ENCODE measurements around the gene LPAR1.
"Not testable (repeated sequence)": the region's sequence is repeated elsewhere in the genome, so short reads cannot be mapped to it uniquely, and the experiment has no call there.

The LPAR1 gene

DNA sequence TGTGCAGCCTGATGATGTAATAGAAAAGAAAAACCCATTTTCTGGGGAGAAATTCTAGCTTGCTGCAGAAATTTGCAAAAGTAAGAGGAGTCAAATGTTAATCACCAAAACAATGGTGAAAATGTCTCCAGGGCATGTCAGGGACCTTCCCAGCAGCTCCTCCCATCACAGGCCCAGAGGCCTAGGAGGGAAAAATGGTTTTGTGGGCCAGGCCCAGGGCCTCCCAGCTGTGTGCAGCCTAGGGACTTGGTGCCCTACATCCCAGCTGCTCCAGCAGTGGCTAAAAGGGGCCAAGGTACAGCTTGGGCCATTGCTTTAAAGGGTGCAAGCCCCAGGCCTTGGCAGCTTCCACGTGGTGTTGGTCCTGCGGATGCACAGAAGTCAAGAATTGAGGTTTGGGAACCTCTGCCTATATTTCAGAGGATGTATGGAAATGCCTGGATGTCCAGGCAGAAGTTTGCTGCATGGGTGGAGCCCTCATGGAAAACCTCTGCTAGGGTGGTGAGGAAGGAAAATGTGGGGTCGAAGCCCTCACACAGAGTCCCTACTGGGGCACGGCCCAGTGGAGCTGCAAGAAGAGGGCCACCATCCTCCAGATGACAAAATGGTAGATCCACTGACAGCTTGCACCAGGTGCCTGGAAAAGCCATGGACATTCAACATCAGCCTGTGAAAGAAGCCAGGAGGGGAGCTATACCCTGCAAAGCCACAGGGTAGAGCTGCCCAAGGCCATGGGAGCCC lies 176.7 kb downstream of the LPAR1 start:
- DNase-seq, result not testable (repeated sequence)

DNA sequence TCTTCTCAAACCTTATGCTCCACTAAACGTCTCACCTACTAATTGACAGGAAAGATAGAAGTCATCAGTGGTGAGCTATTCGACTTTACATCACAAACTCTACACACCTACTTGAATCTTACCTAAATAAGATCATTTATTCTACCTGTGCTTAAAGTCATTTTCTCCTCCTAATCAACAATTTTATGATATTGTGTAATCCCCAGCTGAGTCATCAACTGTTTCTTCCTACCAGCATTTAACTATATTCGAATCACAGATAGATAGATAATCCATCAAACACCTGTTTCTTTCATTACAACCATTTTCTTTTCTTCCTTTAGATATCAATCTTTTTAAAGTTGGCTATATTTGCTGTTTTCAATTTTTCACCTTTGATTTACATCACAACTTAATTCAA lies 181.5 kb downstream of the LPAR1 start:
- DNase-seq, result no peak

DNA sequence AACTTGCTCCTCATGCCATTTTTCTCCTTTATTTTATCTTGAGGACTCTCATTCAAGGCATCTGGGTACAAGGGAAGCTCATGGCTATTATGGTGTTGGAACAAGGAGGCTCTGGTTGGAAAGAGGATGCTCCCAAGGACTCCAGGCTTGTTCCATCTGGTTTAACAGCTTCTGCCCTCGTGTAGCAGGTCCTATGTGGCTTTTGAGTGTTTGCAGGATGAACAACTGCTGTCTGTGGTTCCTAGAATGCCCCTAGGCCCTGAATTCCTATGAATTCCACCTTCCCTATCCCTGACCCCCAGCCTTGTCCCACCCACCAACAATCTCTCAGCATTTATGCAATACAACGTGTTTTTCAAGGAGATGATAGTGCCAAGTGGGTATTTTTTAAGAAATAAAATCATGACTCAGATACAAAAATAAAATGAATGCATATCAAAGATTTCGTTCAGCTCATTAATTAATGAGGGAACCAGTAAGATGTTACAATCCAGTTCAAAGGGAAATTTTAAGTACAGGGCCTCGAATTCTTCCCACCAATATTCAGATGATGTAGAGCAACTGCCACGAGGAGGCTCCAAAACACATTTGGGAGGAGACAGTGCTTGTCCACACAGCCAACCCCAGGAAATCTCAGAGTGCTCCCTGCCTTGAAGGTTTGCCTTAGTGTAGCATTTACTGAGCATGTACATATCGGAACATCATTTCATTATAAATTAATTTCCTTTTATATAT lies 187.7 kb downstream of the LPAR1 start:
- no peak for DNase-seq

DNA sequence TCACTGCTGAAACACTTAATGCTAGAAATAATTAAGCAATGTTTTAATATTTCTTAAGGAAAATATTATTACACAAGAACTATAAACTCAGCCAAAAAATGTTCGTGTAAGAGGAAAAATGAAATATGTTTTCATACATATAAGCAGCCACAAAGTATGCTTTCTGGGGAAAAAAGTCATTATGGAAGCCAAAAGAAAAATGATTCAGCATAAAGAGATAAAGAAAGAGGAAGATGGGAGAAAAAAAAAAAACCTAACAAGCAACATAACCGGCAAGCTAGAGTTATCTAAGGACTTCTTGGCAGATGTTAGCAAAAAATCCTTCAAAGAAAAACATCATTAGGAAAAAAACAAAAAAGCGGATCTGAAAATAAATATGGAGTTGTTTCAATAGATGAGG lies 190.6 kb downstream of the LPAR1 start:
- no peak for DNase-seq

DNA sequence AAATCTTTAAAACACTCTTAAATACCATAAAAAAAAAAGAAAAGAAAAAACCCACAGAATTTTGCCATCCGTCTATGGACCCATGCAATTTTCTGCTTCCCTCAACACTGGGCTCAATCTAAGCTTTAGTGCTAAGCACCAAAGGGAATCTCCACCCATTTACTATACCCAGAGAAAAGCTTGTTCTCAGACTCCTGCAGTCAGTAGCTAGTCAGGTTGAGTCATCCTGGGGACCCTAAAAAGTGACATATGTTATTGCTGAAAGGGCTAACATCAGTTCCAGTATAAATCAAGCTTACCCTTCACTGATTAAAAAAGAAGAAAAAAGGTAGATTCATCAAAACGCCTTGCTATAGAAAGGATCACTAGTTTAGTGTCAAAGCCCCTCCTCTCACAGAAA lies 192.1 kb downstream of the LPAR1 start:
- DNase-seq, result no peak

DNA sequence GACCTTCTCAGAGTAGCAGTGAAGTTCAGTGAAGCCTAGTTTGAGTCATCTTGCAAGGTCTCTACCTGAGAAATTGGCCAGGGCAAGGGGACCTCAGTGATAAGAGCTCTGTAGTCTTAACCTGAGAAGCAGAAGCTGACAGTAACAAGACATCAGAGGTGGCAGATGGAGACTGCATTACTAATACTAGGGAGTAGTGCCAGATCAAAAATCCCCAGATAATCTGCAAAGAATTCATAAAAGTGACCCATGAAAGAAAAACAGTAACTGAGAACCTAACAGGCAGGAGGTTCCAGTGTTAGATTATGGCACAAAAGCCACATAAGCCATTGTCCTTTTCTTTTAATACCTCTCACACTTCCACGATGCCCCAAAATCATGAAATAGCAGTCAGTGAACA lies 194.1 kb downstream of the LPAR1 start:
- no peak for DNase-seq

DNA sequence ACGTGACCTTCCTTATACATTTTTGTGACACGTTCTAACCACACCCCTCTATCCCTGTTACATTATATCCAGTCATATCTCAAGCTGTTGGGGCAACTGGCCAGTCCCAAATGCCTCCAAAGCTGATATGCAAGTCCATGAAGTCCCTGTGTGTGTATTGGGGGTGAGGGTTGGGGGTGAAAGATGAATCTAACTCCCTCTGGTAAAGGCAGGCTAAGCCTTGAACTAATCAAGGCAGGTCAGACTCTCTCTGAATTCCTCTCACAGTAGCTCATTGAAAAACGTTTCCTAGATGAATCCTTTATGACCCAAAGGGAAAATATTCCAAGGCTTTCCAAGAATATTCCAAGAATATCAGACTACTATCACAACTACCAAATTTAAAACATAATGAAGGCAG lies 195.3 kb downstream of the LPAR1 start:
- no peak for DNase-seq

DNA sequence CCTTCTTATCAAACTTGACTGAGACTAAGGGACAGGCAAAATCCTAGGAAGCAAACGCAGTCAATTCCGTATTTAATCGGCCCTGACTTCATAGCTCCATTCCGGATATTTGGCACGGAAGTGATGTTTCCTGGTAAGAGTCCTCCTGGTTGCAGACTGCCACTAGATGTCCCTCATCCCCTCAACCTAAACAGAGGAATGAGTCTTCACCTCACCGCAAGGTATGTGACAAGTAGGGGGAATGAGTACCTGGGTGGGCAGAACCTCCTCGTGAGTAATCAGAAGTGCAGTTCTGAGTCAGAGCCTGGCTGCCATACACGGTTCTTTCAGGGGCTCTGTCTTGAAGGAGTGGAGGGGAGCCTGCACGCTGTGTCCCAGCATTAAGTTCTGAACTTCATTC lies 196.1 kb downstream of the LPAR1 start:
- DNase-seq, result no peak

DNA sequence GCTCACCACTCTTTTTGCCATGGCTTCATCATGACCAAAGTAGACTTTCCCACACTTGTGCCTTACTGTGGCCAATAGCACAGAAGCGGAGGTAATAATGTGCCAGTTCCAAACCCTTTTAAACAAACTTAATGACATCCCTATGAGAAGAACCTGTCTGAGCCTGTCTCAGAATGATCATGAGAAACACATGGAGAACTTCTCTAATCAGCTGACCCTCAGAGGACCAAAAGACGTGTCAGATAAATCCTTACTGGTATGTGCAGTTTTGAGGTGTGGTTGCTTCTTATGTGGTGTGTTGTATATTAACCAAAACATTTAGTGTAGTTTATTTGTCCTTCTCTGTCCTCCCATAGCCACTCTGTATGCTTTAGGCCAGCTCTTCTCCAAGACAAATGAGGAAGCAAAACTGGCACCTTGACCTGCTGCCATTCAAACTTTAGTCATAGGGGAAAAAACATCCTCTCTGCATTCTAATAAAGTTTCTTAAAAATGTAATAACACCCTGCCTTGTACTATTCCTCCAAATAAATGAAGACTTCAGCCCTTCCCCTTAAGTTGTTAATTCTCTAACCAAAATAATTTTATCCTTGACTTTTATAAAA lies 200.8 kb downstream of the LPAR1 start:
- no peak for DNase-seq

DNA sequence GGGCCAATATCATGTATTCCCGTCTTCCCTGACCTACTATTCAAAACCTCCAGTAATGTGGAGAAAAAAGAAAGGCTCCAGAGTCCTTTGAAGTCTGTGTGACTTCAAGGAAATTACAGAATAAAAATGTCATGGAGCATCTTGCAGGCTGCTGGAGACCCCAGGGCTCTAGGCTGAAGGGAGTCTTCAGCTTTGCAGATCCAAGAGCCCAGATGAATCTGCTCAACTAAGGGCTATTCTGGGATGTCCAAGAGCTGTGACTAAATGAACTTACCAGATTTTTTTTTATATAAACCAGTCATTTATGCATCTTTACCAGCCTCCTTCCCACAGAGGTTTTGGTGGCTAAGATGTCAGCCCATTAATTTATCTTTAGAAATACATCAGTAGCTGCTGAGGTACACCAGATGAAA lies 202.4 kb downstream of the LPAR1 start:
- DNase-seq, result no peak

DNA sequence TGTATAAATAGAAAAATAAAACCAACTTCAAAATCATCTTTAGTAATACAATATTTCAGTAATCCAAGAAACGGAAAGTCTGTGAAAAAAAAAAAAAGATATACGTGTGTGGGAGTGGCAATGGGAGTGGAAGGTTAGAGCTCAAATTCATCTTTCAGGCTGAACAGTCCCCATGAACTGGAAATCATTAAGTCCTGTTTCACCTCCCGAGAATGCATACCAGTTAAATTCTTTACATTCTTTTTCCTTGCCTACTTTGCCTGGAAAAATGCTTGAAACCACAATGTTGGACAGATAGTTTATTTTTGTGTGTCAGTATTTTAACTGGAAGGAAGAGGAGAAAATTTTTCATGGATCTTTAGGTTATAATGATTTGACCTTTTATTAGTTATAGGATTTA lies 202.9 kb downstream of the LPAR1 start:
- no peak for DNase-seq

DNA sequence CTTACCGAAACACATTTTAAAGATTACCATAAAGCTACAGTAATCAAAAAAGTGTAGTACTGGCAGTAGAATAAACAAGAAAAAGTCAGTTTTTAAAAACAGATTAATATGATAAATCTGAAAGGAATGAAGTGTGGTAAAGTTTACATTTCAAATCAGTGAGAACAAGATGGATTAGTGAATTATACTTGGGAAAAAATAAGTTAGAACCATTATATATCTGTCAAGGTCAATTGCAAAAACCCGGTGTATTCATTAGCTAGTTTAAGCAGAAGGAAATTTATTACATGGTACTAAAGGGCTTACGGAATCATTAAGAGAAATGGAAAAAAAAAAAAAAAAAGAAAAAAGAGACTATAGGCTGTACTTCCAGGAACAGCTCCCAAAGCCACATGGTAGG lies 205.3 kb downstream of the LPAR1 start:
- DNase-seq, result no peak

DNA sequence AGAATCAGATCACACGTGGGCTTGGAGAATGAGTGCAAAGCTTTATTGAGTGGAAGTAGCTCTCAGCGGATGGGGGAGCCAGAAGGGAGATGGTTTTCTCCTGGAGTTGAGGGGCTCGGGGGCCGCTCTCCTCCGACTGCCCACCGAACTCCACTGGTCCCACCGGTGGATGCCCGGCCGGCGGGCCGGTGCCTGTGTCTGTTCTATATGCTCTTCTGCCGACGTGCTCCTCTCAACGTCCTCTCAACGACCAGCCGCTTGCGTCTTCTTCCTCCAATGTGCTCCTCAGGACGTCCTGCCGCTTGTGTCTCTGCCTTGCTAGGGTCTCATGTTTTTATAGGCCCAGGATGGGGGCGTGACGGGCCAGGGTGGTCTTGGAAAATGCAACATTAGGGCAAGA lies 207.8 kb downstream of the LPAR1 start:
- DNase-seq, result no peak

DNA sequence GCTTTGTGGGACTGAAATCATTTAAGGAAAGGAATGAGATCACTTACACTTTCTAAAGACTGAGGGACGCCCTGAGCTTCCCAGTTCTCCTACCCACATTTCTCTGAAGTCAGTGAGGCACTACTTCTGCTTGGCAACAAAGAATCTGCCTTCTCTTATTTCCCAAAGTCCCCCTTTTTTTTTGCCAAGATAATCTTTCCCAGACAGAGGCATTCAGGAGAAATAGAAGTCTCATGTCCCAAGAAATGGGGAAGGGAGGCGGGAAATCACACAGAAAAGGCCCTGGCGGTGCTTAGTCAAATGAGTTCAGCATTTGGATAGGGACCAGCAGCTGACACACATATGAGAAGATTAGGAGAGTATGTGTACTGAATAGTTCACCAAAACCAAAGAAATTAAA lies 210.0 kb downstream of the LPAR1 start:
- DNase-seq, result no peak

DNA sequence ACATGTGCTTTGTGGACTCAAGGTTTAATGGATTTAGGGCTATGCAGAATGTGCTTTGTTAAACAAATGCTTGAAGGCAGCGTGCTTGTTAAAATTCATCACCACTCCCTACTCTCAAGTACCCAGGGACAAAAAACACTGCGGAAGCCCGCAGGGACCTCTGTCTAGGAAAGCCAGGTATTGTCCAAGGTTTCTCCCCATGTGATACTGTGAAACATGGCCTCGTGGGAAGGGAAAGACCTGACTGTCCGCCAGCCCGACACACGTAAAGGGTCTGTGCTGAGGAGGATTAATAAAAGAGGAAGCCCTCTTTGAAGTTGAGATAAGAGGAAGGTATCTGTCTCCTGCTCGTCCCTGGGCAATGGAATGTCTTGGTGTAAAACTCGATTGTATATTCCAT lies 211.9 kb downstream of the LPAR1 start:
- not testable (repeated sequence) for DNase-seq

DNA sequence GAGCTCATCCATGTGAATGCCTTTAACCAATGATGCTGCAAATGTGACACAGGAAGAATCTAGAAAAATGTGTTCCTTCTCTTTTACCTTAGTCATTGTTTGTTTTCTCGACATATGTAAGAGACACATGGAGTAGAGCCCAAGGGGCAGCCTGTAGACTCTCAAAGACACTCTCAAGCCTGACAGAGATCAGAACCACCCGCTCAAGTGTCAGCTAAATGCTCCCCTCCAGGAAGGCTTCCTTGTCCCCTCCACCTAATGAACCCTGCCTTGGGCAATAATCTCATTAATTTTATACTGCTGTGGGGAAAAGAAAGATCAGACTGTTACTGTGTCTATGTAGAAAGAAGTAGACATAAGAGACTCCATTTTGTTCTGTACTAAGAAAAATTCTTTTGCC lies 212.3 kb downstream of the LPAR1 start:
- no peak for DNase-seq

DNA sequence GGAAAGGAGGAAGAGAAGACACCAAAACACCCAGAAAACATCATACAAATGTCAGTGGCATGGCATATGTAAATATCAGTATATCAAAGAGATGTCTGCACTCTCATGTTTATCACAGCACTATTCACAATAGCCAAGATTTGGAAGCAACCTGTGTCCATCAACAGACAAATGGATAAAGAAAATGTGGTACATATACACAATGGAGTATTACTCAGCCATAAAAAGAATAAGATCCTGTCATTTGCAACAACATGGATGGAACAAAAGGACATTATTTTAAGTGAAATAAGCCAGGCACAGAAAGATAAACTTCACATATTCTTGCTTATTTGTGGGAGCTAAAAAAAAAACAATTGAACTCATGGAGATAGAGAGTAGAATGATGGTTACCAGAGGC lies 213.1 kb downstream of the LPAR1 start:
- not testable (repeated sequence) for DNase-seq
